LNCAP (cell line): ENCODE data around the gene PCDH15.

Source experiments
- TF ChIP-seq, protein P1 (sequence below): fragments of 450-650 bp; IDR thresholded peaks from 2 replicates; pipeline ENCODE4 v1.5.1; 2017; ENCODE audit warnings: mild to moderate bottlenecking

Gene PCDH15

DNA sequence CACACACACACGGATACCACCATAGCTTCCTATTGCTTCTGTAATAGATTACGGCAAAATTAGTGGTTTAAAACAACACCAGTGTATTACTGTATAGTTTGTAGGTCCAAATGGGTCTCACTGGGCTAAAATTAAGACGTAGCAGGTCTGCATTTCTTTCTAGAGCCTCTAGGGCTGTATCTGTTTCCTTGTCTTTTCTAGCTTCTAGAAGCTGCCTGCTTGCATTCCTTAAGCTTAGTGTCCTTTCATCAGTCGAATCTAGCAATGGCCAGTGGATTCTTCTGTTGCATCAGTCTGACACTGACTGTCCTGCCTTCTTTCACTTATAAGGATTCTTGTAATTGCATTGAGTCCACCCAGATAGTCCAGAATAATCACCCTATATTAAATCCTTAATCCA lies 882.3 kb downstream of the PCDH15 start:
- TF ChIP-seq, protein P1, sequence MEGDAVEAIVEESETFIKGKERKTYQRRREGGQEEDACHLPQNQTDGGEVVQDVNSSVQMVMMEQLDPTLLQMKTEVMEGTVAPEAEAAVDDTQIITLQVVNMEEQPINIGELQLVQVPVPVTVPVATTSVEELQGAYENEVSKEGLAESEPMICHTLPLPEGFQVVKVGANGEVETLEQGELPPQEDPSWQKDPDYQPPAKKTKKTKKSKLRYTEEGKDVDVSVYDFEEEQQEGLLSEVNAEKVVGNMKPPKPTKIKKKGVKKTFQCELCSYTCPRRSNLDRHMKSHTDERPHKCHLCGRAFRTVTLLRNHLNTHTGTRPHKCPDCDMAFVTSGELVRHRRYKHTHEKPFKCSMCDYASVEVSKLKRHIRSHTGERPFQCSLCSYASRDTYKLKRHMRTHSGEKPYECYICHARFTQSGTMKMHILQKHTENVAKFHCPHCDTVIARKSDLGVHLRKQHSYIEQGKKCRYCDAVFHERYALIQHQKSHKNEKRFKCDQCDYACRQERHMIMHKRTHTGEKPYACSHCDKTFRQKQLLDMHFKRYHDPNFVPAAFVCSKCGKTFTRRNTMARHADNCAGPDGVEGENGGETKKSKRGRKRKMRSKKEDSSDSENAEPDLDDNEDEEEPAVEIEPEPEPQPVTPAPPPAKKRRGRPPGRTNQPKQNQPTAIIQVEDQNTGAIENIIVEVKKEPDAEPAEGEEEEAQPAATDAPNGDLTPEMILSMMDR, result no peak

DNA sequence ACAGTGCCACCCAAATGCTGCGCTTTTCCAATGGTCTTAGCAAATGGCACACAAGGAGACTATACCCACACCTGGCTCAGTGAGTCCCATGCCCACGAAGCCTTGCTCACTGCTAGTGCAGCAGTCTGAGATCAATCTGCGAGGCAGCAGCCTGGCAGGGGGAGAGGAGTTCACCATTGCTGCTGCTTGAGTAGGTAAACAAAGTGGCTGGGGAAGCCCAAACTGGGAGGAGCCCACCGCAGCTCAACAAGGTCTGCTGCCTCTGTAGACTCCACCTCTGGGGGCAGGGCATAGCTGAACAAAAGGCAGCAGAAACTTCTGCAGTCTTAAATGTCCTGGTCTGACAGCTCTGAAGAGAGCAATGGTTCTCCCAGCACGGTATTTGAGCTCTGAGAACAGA lies 891.2 kb downstream of the PCDH15 start:
- TF ChIP-seq, protein P1, result no peak

GRCh38 chr10:53904506-53905241 lies 896.4 kb downstream of the PCDH15 start:
- TF ChIP-seq, protein P1, result no peak

- TF ChIP-seq, protein P1, result no peak
Observed at GRCh38 chr10:53903756-53904155, 897.3 kb downstream of the PCDH15 start.

DNA sequence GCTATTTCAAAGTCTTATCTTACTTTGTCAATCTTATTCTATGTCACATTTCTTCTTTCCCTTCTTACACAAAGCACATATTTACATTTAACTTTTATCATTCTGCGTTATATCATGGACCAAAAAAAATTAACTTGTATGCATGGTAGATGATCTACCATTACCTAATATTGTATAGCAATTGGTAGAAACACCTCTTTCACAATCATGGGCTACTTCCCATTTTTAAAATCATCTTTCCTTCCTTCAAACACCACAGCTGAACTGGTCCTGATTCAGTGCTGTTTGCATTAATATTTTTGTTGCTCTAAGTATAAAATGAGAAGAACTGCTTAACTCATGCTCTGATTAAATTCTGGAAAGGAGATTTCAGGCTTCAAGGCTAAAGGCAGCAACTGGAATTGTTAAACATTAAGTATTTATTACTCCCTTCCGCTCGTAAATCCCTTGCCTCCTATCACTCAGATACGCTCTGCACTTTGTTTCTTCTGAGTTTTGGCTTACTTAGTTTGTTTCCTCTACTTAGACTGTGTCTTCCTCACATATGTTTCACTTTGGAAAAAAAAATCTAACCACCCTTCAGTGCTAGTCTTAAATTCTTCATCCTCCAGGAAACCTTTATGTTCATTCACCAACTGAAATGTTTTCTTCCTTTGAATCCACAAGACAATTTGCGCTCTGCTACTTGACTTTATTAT lies 901.4 kb downstream of the PCDH15 start:
- TF ChIP-seq, protein P1, result no peak

DNA sequence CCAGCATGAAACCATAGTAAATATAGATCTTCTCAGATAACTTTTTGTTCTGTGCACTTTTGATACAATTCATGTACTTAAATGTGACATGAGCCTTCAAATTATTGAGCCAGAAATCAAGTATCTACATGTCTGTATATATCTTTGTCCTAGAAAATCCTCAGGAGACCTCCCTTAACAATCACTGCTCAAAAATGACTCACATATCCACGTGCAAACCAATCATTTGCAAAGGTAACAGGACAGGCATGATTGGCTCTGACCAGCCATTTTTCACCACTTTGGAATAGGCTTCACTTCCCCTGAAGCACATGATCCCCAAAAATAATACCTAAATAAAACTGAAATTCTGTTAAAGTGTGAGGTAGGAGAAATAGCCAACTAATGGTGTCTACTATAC lies 902.5 kb downstream of the PCDH15 start:
- TF ChIP-seq, protein P1, result no peak

DNA sequence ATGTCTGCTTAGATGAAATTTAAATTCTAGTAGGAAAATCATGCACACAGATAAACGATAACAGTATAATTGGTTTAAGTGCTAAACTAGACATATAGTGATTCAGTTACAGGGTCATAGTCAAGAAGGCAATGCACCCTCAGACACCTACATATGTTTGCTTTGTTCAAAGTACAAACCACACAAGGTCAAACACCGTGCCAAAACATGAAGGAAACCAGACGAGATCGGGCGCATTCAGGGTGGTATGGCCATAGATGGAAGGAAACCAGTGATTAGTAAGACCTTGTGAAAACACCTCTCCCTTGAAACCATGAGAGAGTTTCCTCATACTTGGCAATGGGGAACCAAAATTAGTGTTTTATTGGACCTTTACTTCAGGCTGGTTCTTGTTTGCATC lies 906.9 kb downstream of the PCDH15 start:
- TF ChIP-seq, protein P1, result no peak
